Smooth muscle cell (in vitro differentiated cells): ENCODE measurements around the gene MRPS14. TPM values are rescaled to one million over a fixed set of nuclear protein-coding genes. Genes with fewer than 3 reads are reported as not detected.

Source experiments
- DNase-seq: peaks from one replicate; lab custom pipeline; 2025; ENCODE audit not compliant: unreplicated experiment; lab: John Stamatoyannopoulos, UW
- H2AFZ ChIP-seq: fragments of 200-600 bp; sonication (generic); 2 replicates; pipeline ENCODE4 v1.6.0; 2016; ENCODE audit warnings: antibody characterized with exemption, low read depth, mild to moderate bottlenecking
- H3F3A ChIP-seq: fragments of 200-600 bp; sonication (generic); 2 replicates; pipeline ENCODE4 v1.6.0; 2017; ENCODE audit warnings: antibody characterized with exemption, low read depth
- H3K27ac ChIP-seq: fragments of 200-600 bp; sonication (generic); 2 replicates; pipeline ENCODE4 v1.5.1; 2016; ENCODE audit warnings: low read depth, mild to moderate bottlenecking
- H3K27me3 ChIP-seq: fragments of 200-600 bp; sonication (generic); 2 replicates; pipeline ENCODE4 v1.6.1; 2016; ENCODE audit warnings: low read depth, mild to moderate bottlenecking
- H3K36me3 ChIP-seq: fragments of 200-600 bp; sonication (generic); 2 replicates; pipeline ENCODE4 v1.5.1; 2016; ENCODE audit warnings: low read depth
- H3K4me1 ChIP-seq: fragments of 200-600 bp; sonication (generic); 2 replicates; pipeline ENCODE4 v1.5.1; 2016; ENCODE audit warnings: low read depth
- H3K4me2 ChIP-seq: fragments of 200-600 bp; sonication (generic); 2 replicates; pipeline ENCODE4 v1.6.0; 2016; ENCODE audit warnings: mild to moderate bottlenecking
- H3K4me3 ChIP-seq: fragments of 200-600 bp; sonication (generic); 2 replicates; pipeline ENCODE4 v1.5.1; 2016; ENCODE audit warnings: mild to moderate bottlenecking
- H3K79me2 ChIP-seq: fragments of 200-600 bp; sonication (generic); 2 replicates; pipeline ENCODE4 v1.6.0; 2016; ENCODE audit warnings: low read depth, mild to moderate bottlenecking
- H3K9ac ChIP-seq: fragments of 200-600 bp; sonication (generic); 2 replicates; pipeline ENCODE4 v1.6.0; 2016; ENCODE audit warnings: low read depth
- H3K9me3 ChIP-seq: fragments of 200-600 bp; sonication (generic); replicated peaks from 2 replicates; pipeline ENCODE4 v1.5.1; 2016; ENCODE audit warnings: low read depth
- H4K20me1 ChIP-seq: fragments of 200-600 bp; sonication (generic); 2 replicates; pipeline ENCODE4 v1.6.0; 2016; ENCODE audit warnings: low read depth
- WGBS: methylation state at CpG from one replicate; pipeline ENCODE4 v1.1.7; 2016; ENCODE audit warnings: low lambda C conversion rate; 5-methylcytosine and 5-hydroxymethylcytosine counted together
- polyA plus RNA-seq: library from polyadenylated mRNA; unstranded; fragments of >200 nt; fragmentation: Nextera tagmentation; extraction: Ambion mirVana; gene quantifications from 2 replicates; pipeline ENCODE4 v1.2.1, GENCODE V29; 2016
- total RNA-seq: library from RNA; depleted of rRNA; stranded (reverse); fragments of >200 nt; gene quantifications from 2 replicates; pipeline ENCODE4 v1.2.3, GENCODE V29; 2014
- TF ChIP-seq, protein P1 (sequence below): fragments of 200-600 bp; sonication (generic); IDR thresholded peaks from 2 replicates; pipeline ENCODE4 v1.5.1; 2017; ENCODE audit warnings: borderline replicate concordance, mild to moderate bottlenecking, antibody characterized with exemption; ENCODE audit not compliant: insufficient read depth, poor library complexity, severe bottlenecking

The MRPS14 gene
- total RNA-seq (20.6 and 29.1 TPM in 2 replicates), polyA plus RNA-seq (57.2 and 58.0 TPM in 2 replicates)

- WGBS = 3% methylated on average over 42 of the region's 42 CpGs
Measured at GRCh38 chr1:175023043-175023921, at the start of gene MRPS14. MRPS14 (minus strand) TSS chr1:175023425; CDS start chr1:175023408, 17 bp downstream.

DNA sequence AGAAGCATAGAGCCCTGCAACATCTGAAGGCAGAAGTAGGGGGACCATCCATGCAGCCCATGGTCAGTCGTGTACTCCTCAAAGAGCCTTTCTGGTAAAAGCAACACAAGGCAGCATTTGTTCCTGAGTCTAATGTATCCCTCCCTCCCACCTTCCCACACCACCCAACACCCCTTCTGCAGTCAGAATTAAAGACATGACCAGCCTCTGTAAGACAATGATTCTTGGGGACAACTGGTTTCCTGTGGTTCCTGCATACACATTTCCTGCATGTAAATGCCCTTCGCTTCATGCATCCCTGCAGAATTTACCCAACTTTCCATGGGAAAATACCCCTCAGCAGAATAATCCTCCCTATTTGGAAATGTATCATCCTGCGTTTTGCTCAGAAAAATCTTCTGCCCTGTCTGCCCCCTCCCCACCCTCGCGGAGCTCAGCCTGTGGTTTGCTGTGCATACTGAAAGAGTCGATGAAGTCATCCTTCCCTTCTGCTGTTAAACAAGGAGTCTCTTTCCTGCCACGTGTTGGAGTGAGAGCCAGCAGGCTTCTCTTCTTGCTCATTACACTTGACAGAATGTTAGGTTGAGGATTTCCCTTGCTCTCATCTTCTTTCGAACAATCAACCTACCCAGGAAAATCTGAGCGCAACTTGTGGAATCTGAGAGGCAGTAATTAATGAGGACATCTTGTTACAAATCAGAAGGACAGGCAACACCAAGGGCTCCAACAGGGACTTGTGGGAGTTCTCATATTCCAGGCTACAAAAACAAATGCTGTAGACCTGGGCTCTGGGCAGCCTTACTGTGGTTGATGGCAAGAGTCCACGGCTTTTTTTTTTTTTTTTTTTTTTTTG, 49.1 kb upstream of the MRPS14 start:
- Histone ChIP-seq H3K4me2 (peak overlapping the region; percentile 2), H3K4me3 (no peak overlapping the region), H4K20me1 (no peaks in the 10 kb centered on the region), H3K9ac (no peak overlapping the region), H3K9me3 (no peaks in the 10 kb centered on the region), H3K4me1 (peaks cover 5% of the 10 kb centered on the region), H3K79me2 (no peaks in the 10 kb centered on the region), H3K27me3 (no peaks in the 10 kb centered on the region), H3K27ac (peak overlapping the region; percentile 82), H3K36me3 (no peaks in the 10 kb centered on the region), H3F3A (no peaks in the 10 kb centered on the region), H2AFZ (no peak overlapping the region)
- TF ChIP-seq, protein P1, sequence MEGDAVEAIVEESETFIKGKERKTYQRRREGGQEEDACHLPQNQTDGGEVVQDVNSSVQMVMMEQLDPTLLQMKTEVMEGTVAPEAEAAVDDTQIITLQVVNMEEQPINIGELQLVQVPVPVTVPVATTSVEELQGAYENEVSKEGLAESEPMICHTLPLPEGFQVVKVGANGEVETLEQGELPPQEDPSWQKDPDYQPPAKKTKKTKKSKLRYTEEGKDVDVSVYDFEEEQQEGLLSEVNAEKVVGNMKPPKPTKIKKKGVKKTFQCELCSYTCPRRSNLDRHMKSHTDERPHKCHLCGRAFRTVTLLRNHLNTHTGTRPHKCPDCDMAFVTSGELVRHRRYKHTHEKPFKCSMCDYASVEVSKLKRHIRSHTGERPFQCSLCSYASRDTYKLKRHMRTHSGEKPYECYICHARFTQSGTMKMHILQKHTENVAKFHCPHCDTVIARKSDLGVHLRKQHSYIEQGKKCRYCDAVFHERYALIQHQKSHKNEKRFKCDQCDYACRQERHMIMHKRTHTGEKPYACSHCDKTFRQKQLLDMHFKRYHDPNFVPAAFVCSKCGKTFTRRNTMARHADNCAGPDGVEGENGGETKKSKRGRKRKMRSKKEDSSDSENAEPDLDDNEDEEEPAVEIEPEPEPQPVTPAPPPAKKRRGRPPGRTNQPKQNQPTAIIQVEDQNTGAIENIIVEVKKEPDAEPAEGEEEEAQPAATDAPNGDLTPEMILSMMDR = no peak
- 21% methylated on average over 10 of the region's 10 CpGs for WGBS
- no peak for DNase-seq

More at GRCh38 chr1:175023043-175023921, at the start of gene MRPS14:
- peaks cover 34% of the 10 kb centered on the region for H3K79me2 ChIP-seq
- DNase-seq = peak; percentile 91
- H3F3A ChIP-seq = no peaks in the 10 kb centered on the region
- no peaks in the 10 kb centered on the region for H3K27me3 ChIP-seq
- H3K4me3 ChIP-seq = peak within 1 kb of the TSS; percentile 77
- peak within 1 kb of the TSS; percentile 97 for H2AFZ ChIP-seq
- no peaks in the 10 kb centered on the region for H3K9me3 ChIP-seq
- H4K20me1 ChIP-seq = peaks cover 6% of the 10 kb centered on the region
- H3K27ac ChIP-seq = peak within 1 kb of the TSS; percentile 81
- peak within 1 kb of the TSS; percentile 91 for H3K9ac ChIP-seq
- TF ChIP-seq, protein P1 = no peak
- H3K4me1 ChIP-seq = peaks cover 6% of the 10 kb centered on the region
- peak within 1 kb of the TSS; percentile 96 for H3K4me2 ChIP-seq
- no peaks in the 10 kb centered on the region for H3K36me3 ChIP-seq

DNA sequence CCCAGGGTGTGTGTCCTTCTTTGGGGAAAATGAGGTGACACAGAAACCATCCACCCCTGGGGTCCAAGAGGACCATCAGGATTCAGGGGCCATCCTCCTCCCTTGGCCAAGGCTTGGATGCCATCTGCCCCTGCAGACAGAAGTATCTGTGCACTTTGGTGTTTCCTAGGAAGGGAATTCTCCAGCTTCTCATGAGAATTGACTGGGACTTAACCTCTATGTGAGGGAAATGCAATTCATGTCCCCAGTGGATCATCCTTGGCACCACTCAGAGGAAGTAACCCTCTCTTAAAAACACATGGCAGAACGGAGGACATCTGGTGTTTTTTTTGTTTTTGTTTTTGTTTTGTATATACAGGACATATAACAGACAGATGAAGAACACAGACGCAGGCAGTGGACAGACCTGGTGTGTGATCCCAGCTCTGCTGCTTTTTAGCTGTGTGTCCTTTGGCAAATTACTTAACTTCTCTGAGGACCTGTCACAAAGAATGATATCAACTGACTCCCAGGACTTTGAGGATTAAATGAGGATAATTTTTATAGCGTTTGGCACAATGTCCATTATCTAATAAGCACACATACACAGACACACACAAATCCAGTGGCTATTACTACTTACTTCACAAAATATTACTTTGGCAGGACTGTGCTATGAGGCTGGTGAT, 48.2 kb upstream of the MRPS14 start:
- TF ChIP-seq, protein P1 = no peak
- Histone ChIP-seq H3K36me3 (no peaks in the 10 kb centered on the region), H3K27me3 (no peaks in the 10 kb centered on the region), H3K9me3 (no peaks in the 10 kb centered on the region), H3K4me1 (peaks cover 5% of the 10 kb centered on the region), H3K27ac (peak overlapping the region; percentile 49), H3K9ac (no peak overlapping the region), H3F3A (no peaks in the 10 kb centered on the region), H3K4me3 (no peak overlapping the region), H2AFZ (no peak overlapping the region), H3K4me2 (peak overlapping the region; percentile 2), H3K79me2 (no peaks in the 10 kb centered on the region), H4K20me1 (no peaks in the 10 kb centered on the region)
- WGBS = 83% methylated on average over 3 of the region's 3 CpGs
- no peak for DNase-seq
